ENCODE data around the gene TRA2B.

TRA2B gene

GRCh38 chr3:185943760-185944106, 5.9 kb upstream of the TRA2B start:
- Histone ChIP-seq H3K79me1 (replicated peaks; ENCODE audit: low read length, poor library complexity, severe bottlenecking) (no peaks in the 10 kb centered on the region), H4K91ac (ENCODE audit: low read length) (no peak overlapping the region), H4K8ac (ENCODE audit: low read length) (no peak overlapping the region), H3K9me3 (ENCODE audit: control insufficient read depth, low read length) (no peaks in the 10 kb centered on the region), H3K18ac (ENCODE audit: low read depth in 1 of 2, low read length in 2 of 2) (no peak overlapping the region), H2AK5ac (ENCODE audit: low read length, severe bottlenecking) (no peak overlapping the region), H2BK12ac (ENCODE audit: low read length in 2 of 2) (no peak overlapping the region), H2AFZ (ENCODE audit: low read depth, low read length) (no peak overlapping the region), H3K14ac (ENCODE audit: low read length in 2 of 2) (no peak overlapping the region), H3K36me3 (ENCODE audit: control insufficient read depth in 1 of 2, insufficient read depth in 2 of 2, low read depth in 1 of 2, low read length in 2 of 2) (no peaks in the 10 kb centered on the region), H3K4me3 (ENCODE audit: insufficient read depth in 1 of 2, low read depth in 1 of 2, low read length in 2 of 2) (no peak overlapping the region), H2BK15ac (ENCODE audit: low read depth, poor library complexity, severe bottlenecking) (no peak overlapping the region), H3K4me1 (ENCODE audit: control insufficient read depth, insufficient read depth, low read depth, low read length) (peaks cover 2% of the 10 kb centered on the region), H2BK5ac (ENCODE audit: low read depth, low read length, poor library complexity, severe bottlenecking) (no peak overlapping the region), H3K4me2 (ENCODE audit: low read length, poor library complexity, severe bottlenecking) (no peak overlapping the region), H3K23ac (ENCODE audit: low read length in 2 of 2) (no peak overlapping the region), H3K27ac (ENCODE audit: low read length, poor library complexity, severe bottlenecking) (no peak overlapping the region), H3K4ac (ENCODE audit: low read depth in 1 of 2, low read length in 2 of 2) (no peak overlapping the region), H3K27me3 (ENCODE audit: control insufficient read depth in 1 of 2, insufficient read depth in 1 of 2, low read length in 2 of 2) (peaks cover 0 to 4% of the 10 kb centered on the region in 2 experiments), H3K9ac (ENCODE audit: low read length) (peak overlapping the region; percentile 46), H2BK120ac (ENCODE audit: low read depth, low read length) (no peak overlapping the region)
- no peak for DNase-seq
- WGBS, result 30% methylated on average over 2 of the region's 3 CpGs

- no peak overlapping the region for H2BK12ac ChIP-seq (ENCODE audit: low read length in 2 of 2)
- no peak overlapping the region for H3K4ac ChIP-seq (ENCODE audit: low read depth in 1 of 2, low read length in 2 of 2)
- H3K4me3 ChIP-seq (ENCODE audit: insufficient read depth in 1 of 2, low read depth in 1 of 2, low read length in 2 of 2), result peak overlapping the region in 1 of 2 experiments; percentile 48
- no peak overlapping the region for H2AFZ ChIP-seq (ENCODE audit: low read depth, low read length)
- peak overlapping the region; percentile 46 for H3K9ac ChIP-seq (ENCODE audit: low read length)
- no peaks in the 10 kb centered on the region for H3K36me3 ChIP-seq (ENCODE audit: control insufficient read depth in 1 of 2, insufficient read depth in 2 of 2, low read depth in 1 of 2, low read length in 2 of 2)
- H2AK5ac ChIP-seq (ENCODE audit: low read length, severe bottlenecking), result no peak overlapping the region
- no peak overlapping the region for H3K14ac ChIP-seq (ENCODE audit: low read length in 2 of 2)
- no peak overlapping the region for H3K23ac ChIP-seq (ENCODE audit: low read length in 2 of 2)
- H3K4me1 ChIP-seq (ENCODE audit: control insufficient read depth, insufficient read depth, low read depth, low read length), result peaks cover 2% of the 10 kb centered on the region
- peaks cover 0 to 4% of the 10 kb centered on the region in 2 experiments for H3K27me3 ChIP-seq (ENCODE audit: control insufficient read depth in 1 of 2, insufficient read depth in 1 of 2, low read length in 2 of 2)
- H3K4me2 ChIP-seq (ENCODE audit: low read length, poor library complexity, severe bottlenecking), result peak overlapping the region; percentile 58
- H3K9me3 ChIP-seq (ENCODE audit: control insufficient read depth, low read length), result no peaks in the 10 kb centered on the region
- no peak overlapping the region for H4K91ac ChIP-seq (ENCODE audit: low read length)
- no peak overlapping the region for H2BK15ac ChIP-seq (ENCODE audit: low read depth, poor library complexity, severe bottlenecking)
- H3K18ac ChIP-seq (ENCODE audit: low read depth in 1 of 2, low read length in 2 of 2), result no peak overlapping the region
- H3K27ac ChIP-seq (ENCODE audit: low read length, poor library complexity, severe bottlenecking), result peak overlapping the region; percentile 22
- 56% methylated on average over 7 of the region's 7 CpGs for WGBS
- H2BK120ac ChIP-seq (ENCODE audit: low read depth, low read length), result peak overlapping the region; percentile 64
- H3K79me1 ChIP-seq (replicated peaks; ENCODE audit: low read length, poor library complexity, severe bottlenecking), result no peaks in the 10 kb centered on the region
- H4K8ac ChIP-seq (ENCODE audit: low read length), result peak overlapping the region; percentile 87
- H2BK5ac ChIP-seq (ENCODE audit: low read depth, low read length, poor library complexity, severe bottlenecking), result no peak overlapping the region
- peak; percentile 87 for DNase-seq
Observed at GRCh38 chr3:185942907-185943759, 5.3 kb upstream of the TRA2B start.

- Histone ChIP-seq H4K91ac (ENCODE audit: low read length) (no peak overlapping the region), H3K79me1 (replicated peaks; ENCODE audit: low read length, poor library complexity, severe bottlenecking) (no peaks in the 10 kb centered on the region), H3K18ac (ENCODE audit: low read depth in 1 of 2, low read length in 2 of 2) (no peak overlapping the region), H3K27ac (ENCODE audit: low read length, poor library complexity, severe bottlenecking) (no peak overlapping the region), H2AK5ac (ENCODE audit: low read length, severe bottlenecking) (no peak overlapping the region), H3K9me3 (ENCODE audit: control insufficient read depth, low read length) (no peaks in the 10 kb centered on the region), H2BK120ac (ENCODE audit: low read depth, low read length) (no peak overlapping the region), H3K4me1 (ENCODE audit: control insufficient read depth, insufficient read depth, low read depth, low read length) (peaks cover 2% of the 10 kb centered on the region), H3K4ac (ENCODE audit: low read depth in 1 of 2, low read length in 2 of 2) (no peak overlapping the region), H3K27me3 (ENCODE audit: control insufficient read depth in 1 of 2, insufficient read depth in 1 of 2, low read length in 2 of 2) (peaks cover 0 to 4% of the 10 kb centered on the region in 2 experiments), H3K36me3 (ENCODE audit: control insufficient read depth in 1 of 2, insufficient read depth in 2 of 2, low read depth in 1 of 2, low read length in 2 of 2) (no peaks in the 10 kb centered on the region), H2BK15ac (ENCODE audit: low read depth, poor library complexity, severe bottlenecking) (no peak overlapping the region), H3K4me2 (ENCODE audit: low read length, poor library complexity, severe bottlenecking) (no peak overlapping the region), H3K23ac (ENCODE audit: low read length in 2 of 2) (no peak overlapping the region), H3K9ac (ENCODE audit: low read length) (no peak overlapping the region), H2BK5ac (ENCODE audit: low read depth, low read length, poor library complexity, severe bottlenecking) (no peak overlapping the region), H4K8ac (ENCODE audit: low read length) (no peak overlapping the region), H2BK12ac (ENCODE audit: low read length in 2 of 2) (no peak overlapping the region), H3K14ac (ENCODE audit: low read length in 2 of 2) (no peak overlapping the region), H2AFZ (ENCODE audit: low read depth, low read length) (no peak overlapping the region), H3K4me3 (ENCODE audit: insufficient read depth in 1 of 2, low read depth in 1 of 2, low read length in 2 of 2) (no peak overlapping the region)
- 100% methylated on average over 1 of the region's 3 CpGs for WGBS
- no peak for DNase-seq
Observed at GRCh38 chr3:185942396-185942795, 4.6 kb upstream of the TRA2B start.

GRCh38 chr3:185940951-185941350, 3.1 kb upstream of the TRA2B start:
- no peak overlapping the region for H3K14ac ChIP-seq (ENCODE audit: low read length in 2 of 2)
- H3K4me3 ChIP-seq (ENCODE audit: insufficient read depth in 1 of 2, low read depth in 1 of 2, low read length in 2 of 2), result no peak overlapping the region
- H3K79me1 ChIP-seq (replicated peaks; ENCODE audit: low read length, poor library complexity, severe bottlenecking), result no peaks in the 10 kb centered on the region
- no peak overlapping the region for H2AK5ac ChIP-seq (ENCODE audit: low read length, severe bottlenecking)
- H2BK15ac ChIP-seq (ENCODE audit: low read depth, poor library complexity, severe bottlenecking), result no peak overlapping the region
- no peak overlapping the region for H3K4me2 ChIP-seq (ENCODE audit: low read length, poor library complexity, severe bottlenecking)
- peaks cover 2% of the 10 kb centered on the region for H3K4me1 ChIP-seq (ENCODE audit: control insufficient read depth, insufficient read depth, low read depth, low read length)
- H3K18ac ChIP-seq (ENCODE audit: low read depth in 1 of 2, low read length in 2 of 2), result no peak overlapping the region
- no peak overlapping the region for H3K9ac ChIP-seq (ENCODE audit: low read length)
- no peak overlapping the region for H2AFZ ChIP-seq (ENCODE audit: low read depth, low read length)
- no peak overlapping the region for H4K8ac ChIP-seq (ENCODE audit: low read length)
- no peaks in the 10 kb centered on the region for H3K9me3 ChIP-seq (ENCODE audit: control insufficient read depth, low read length)
- H3K27me3 ChIP-seq (ENCODE audit: control insufficient read depth in 1 of 2, insufficient read depth in 1 of 2, low read length in 2 of 2), result no peaks in the 10 kb centered on the region
- no peak for DNase-seq
- H3K27ac ChIP-seq (ENCODE audit: low read length, poor library complexity, severe bottlenecking), result no peak overlapping the region
- no peak overlapping the region for H2BK12ac ChIP-seq (ENCODE audit: low read length in 2 of 2)
- 100% methylated on average over 1 of the region's 1 CpG for WGBS
- no peaks in the 10 kb centered on the region for H3K36me3 ChIP-seq (ENCODE audit: control insufficient read depth in 1 of 2, insufficient read depth in 2 of 2, low read depth in 1 of 2, low read length in 2 of 2)
- H3K23ac ChIP-seq (ENCODE audit: low read length in 2 of 2), result no peak overlapping the region
- no peak overlapping the region for H2BK120ac ChIP-seq (ENCODE audit: low read depth, low read length)
- H4K91ac ChIP-seq (ENCODE audit: low read length), result no peak overlapping the region
- no peak overlapping the region for H3K4ac ChIP-seq (ENCODE audit: low read depth in 1 of 2, low read length in 2 of 2)
- no peak overlapping the region for H2BK5ac ChIP-seq (ENCODE audit: low read depth, low read length, poor library complexity, severe bottlenecking)
